Breast epithelium (tissue), 3 donors: Measurements from ENCODE around the gene PRDM5.

Experiments
- CTCF ChIP-seq, 3 donors: fragments of 450-650 bp; IDR thresholded peaks; one replicate each; pipeline ENCODE4 v1.5.1; 2016 to 2017; ENCODE audit warnings: antibody characterized with exemption in 3 of 3, mild to moderate bottlenecking in 3 of 3, moderate library complexity in 3 of 3
- POLR2A ChIP-seq: fragments of 450-650 bp; IDR thresholded peaks from one replicate; pipeline ENCODE4 v1.6.1; 2016; ENCODE audit warnings: antibody characterized with exemption, mild to moderate bottlenecking, moderate library complexity
- POLR2AphosphoS5 ChIP-seq, 3 donors: sonication (generic); formaldehyde crosslinking; IDR thresholded peaks; one replicate each; pipeline ENCODE4 v1.6.1; 2017; ENCODE audit warnings: antibody characterized with exemption in 3 of 3

DNA sequence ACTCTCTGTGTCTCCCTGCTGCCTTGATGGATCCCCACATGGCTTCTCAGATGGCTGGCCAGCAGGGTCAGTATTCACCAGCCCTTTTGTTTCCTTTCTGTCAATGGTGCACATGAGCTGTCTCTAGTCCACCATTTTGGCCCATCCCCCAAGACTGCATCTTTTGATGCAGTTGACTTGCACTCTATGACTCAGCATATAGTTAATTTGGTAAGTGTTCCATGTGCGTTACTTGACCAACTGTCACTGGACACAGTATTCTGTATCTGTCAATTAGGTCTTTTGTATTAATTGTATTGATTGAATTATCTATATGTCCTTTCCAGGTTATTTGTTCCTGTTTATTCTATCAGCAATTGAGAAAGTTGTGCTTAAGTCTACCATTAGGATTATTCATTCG lies 29.2 kb downstream of the PRDM5 start:
- TF ChIP-seq POLR2AphosphoS5 (IDR thresholded peaks at IDR 0.05) (no peak), CTCF (IDR thresholded peaks at IDR 0.05) (no peak), POLR2A (no peak)
